Activated CD8-positive, alpha-beta T cell treated with anti-CD3 and anti-CD28 coated beads, Interleukin-2, amount 10 ng/mL, durations not matched to agents 7 days and 5 days (primary cell): ENCODE data around the gene TSPAN13. TPM values are rescaled to one million over a fixed set of nuclear protein-coding genes. Genes with fewer than 3 reads are reported as not detected.
"Not testable (repeated sequence)": the region's sequence is repeated elsewhere in the genome, so short reads cannot be mapped to it uniquely, and the experiment has no call there.

Experiments
- ATAC-seq: fragments of 150-1000 bp; cut with Tn5 transposase; one replicate; pipeline ENCODE4 v1.10.0; 2021; ENCODE audit warnings: moderate library complexity
- CTCF ChIA-PET: fragments of 350-600 bp; sonication (Branson Sonifier 250); formaldehyde crosslinking; loops from one replicate; lab custom pipeline; 2021; ENCODE audit warnings: antibody characterized with exemption; lab: Charles Lee
- POLR2A ChIA-PET: fragments of 350-600 bp; sonication (Branson Sonifier 250); formaldehyde crosslinking; loops from one replicate; lab custom pipeline; 2021; ENCODE audit warnings: antibody characterized with exemption; lab: Charles Lee
- DNase-seq: peaks from one replicate; pipeline ENCODE4 v3.0.0-alpha.2; 2020
- H3K27ac Mint-ChIP-seq: one replicate; pipeline ENCODE4 v1.8.0; 2021; ENCODE audit warnings: mild to moderate bottlenecking, mixed read lengths
- H3K27me3 Mint-ChIP-seq: one replicate; pipeline ENCODE4 v1.8.0; 2021; ENCODE audit warnings: low read depth, mixed read lengths
- H3K36me3 Mint-ChIP-seq: one replicate; pipeline ENCODE4 v1.8.0; 2021; ENCODE audit warnings: low read depth, mixed read lengths
- H3K4me1 Mint-ChIP-seq: one replicate; pipeline ENCODE4 v1.8.0; 2021; ENCODE audit warnings: low read depth, mixed read lengths
- H3K4me3 Mint-ChIP-seq: one replicate; pipeline ENCODE4 v1.8.0; 2021; ENCODE audit warnings: mild to moderate bottlenecking, mixed read lengths
- H3K9me3 Mint-ChIP-seq: one replicate; pipeline ENCODE4 v1.8.0; 2022; ENCODE audit warnings: mixed read lengths; ENCODE audit not compliant: insufficient read depth
- total RNA-seq, 2 experiments: library from RNA; stranded (reverse); gene quantifications; one replicate each; pipeline ENCODE4 v1.2.3, GENCODE V29; 2021

The TSPAN13 gene
- total RNA-seq, 2 experiments from 2014 or later: 0.81 to 1.3 TPM

DNA sequence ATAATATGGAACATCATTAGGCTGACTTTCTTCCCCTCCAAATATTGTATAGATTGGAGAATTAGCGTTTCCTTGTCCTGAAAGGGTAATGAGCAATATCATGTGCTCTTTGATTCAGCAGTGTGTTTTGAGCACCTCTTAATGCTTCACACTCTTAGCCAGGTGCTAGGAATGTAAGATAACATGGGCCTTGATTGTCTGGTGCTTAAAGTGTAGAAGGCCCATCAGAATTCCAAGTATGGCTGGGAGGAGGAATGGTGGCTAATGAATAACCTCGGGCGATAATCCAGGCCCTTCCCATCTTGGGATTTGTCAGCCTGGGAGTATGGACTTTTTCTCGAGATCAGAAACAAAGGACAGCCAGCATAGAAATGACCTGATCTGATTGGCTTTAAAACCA lies 8.6 kb downstream of the TSPAN13 start:
- no peak for ATAC-seq
- peaks cover 7% of the 10 kb centered on the region for H3K27me3 Mint-ChIP-seq
- peaks cover 9% of the 10 kb centered on the region for H3K4me1 Mint-ChIP-seq
- POLR2A ChIA-PET: no interaction called here
- DNase-seq: no peak
- no peak overlapping the region for H3K4me3 Mint-ChIP-seq
- no peaks in the 10 kb centered on the region for H3K9me3 Mint-ChIP-seq
- no peaks in the 10 kb centered on the region for H3K36me3 Mint-ChIP-seq
- CTCF ChIA-PET: no interaction called here
- no peak overlapping the region for H3K27ac Mint-ChIP-seq

DNA sequence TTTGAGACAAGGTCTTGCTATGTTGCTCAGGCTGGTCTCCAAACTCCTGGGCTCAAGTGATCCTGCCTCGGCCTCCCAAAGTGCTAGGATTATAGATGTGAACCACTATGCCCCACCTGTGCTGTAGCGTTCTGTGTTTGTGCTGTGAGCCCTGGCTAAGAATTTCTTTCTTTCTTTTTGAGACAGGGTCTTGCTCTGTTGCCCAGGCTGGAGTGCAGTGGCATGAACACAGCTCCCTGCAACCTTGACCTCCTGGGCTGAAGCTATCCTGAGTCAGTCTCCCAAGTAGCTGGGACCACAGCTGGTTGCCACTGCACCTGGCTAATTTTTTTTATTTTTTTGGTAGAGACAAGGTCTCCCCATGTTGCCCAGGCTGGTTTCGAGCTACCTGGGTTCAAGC lies 11.4 kb downstream of the TSPAN13 start:
- ChIA-PET POLR2A (no interaction called here), CTCF (no interaction called here)
- DNase-seq (no peak), ATAC-seq (no peak)
- H3K9me3 Mint-ChIP-seq: no peaks in the 10 kb centered on the region
- H3K36me3 Mint-ChIP-seq: no peaks in the 10 kb centered on the region
- H3K4me1 Mint-ChIP-seq: no peaks in the 10 kb centered on the region
- H3K4me3 Mint-ChIP-seq: no peak overlapping the region
- H3K27me3 Mint-ChIP-seq: peaks cover 5% of the 10 kb centered on the region
- no peak overlapping the region for H3K27ac Mint-ChIP-seq

DNA sequence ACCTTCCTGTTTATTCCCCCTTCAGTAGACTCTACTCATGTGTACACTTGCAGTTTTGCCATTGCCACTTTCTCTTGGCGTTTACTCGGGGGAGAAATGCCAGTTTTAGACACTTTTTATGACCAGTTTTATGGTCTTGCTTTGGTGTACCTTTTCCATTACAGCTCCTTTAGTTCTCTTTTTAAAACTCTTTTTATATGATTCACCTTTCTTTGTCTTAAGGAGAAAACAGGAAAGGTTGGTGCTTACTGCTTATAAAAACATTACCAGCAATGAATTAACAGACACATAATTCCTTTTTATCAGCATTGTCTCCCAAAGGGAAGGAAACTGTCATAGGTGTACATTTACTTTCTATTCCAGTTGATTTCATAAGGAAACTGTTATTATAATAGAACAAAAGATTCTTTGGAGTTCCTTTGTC lies 11.9 kb downstream of the TSPAN13 start:
- Mint-ChIP-seq H3K4me1 (no peaks in the 10 kb centered on the region), H3K4me3 (no peak overlapping the region), H3K36me3 (no peaks in the 10 kb centered on the region), H3K27me3 (peaks cover 5% of the 10 kb centered on the region), H3K9me3 (no peaks in the 10 kb centered on the region), H3K27ac (no peak overlapping the region)
- ChIA-PET POLR2A (no interaction called here), CTCF (no interaction called here)
- DNase-seq: no peak
- ATAC-seq: no peak

DNA sequence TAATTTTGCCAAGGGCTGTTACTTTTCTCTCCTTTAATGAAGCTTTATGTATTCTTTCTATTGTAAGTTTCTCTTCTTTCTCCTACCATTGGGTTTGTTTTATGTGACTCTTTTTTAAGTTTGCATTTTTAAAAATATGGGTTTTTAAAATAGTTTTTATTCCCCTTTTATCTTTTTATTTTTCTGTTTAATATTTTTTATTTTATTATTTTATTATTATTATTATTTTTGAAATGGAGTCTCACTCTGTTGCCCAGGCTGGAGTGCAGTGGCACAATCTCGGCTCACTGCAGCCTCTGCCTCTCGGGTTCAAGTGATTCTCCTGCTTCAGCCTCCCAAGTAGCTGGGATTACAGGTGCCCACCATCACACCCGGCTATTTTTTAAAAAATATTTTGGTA lies 16.4 kb downstream of the TSPAN13 start:
- CTCF ChIA-PET: interaction anchor here (1.8 kb wide), 1 partner anchor 12 kb away, joined by 4 read pairs; no protein-coding TSS in a partner anchor

DNA sequence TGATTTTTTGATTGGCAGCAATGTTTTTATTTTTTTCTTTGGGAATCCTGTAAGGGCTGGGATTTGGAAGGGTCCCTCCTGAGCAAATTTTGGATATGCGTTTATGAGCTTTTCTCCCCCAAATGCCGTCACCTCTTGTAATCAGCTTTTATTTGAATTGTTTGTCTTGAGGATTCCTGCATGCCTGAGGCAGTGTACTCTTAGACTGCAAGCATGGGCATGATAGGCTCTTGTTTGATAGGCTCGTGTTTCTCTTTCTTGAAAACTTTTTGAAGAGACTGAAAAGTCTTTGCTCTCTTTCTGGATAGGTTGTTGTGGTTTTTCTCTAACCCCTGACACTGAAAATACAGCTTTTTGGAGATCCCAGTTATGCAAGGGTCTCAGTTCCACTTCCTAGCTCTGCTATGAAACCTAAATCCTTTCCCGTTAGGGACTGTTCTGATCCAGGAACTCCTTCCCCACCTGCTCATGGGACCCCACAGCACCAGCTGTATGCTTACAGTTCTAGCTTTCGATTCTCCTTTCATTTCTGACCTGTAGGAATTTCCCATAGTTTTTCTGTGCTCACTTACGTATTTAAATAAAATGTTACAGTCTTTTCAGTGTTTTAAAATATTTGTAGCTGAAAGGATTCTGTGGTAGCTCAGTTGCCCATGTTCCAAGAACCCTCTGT lies 17.2 kb downstream of the TSPAN13 start:
- no peaks in the 10 kb centered on the region for H3K9me3 Mint-ChIP-seq
- H3K4me3 Mint-ChIP-seq: no peak overlapping the region
- no peak overlapping the region for H3K27ac Mint-ChIP-seq
- DNase-seq (no peak), ATAC-seq (no peak)
- no peaks in the 10 kb centered on the region for H3K36me3 Mint-ChIP-seq
- POLR2A ChIA-PET: interaction anchor here (1.0 kb wide), 1 partner anchor 124 kb away, joined by 3 read pairs; the partner anchor contains the start of gene BZW2
- peaks cover 8% of the 10 kb centered on the region for H3K27me3 Mint-ChIP-seq
- H3K4me1 Mint-ChIP-seq: no peaks in the 10 kb centered on the region
- CTCF ChIA-PET: interaction anchor here (1.8 kb wide), 1 partner anchor 12 kb away, joined by 4 read pairs; no protein-coding TSS in a partner anchor

More for the DNA sequence above, 16.4 kb downstream of the TSPAN13 start:
- H3K4me1 Mint-ChIP-seq, ATAC-seq, H3K9me3 Mint-ChIP-seq, POLR2A ChIA-PET, H3K27ac Mint-ChIP-seq, H3K36me3 Mint-ChIP-seq, DNase-seq, H3K4me3 Mint-ChIP-seq, H3K27me3 Mint-ChIP-seq: not testable (repeated sequence)

DNA sequence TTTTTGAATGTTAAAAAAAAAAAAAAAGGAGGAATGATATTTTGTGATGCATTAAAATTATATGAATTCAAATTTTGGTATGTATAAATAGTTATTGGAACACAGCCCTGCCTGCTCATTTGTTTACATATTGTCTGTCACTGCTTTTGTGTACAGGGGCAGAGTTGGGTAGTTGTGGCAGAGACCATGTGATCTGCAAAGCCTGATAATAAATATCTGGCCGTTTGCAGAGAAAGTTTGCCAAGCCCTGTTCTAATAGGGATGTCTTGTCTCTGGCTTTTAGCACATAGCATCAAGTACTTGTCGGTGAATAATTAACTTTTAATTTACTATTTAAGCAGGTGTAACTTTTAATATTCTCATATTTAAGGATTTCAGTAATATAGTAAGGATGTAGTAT lies 19.8 kb downstream of the TSPAN13 start:
- H3K36me3 Mint-ChIP-seq: no peaks in the 10 kb centered on the region
- no peaks in the 10 kb centered on the region for H3K4me1 Mint-ChIP-seq
- H3K9me3 Mint-ChIP-seq: no peaks in the 10 kb centered on the region
- H3K27me3 Mint-ChIP-seq: peaks cover 3% of the 10 kb centered on the region
- CTCF ChIA-PET: no interaction called here
- DNase-seq (no peak), ATAC-seq (no peak)
- H3K27ac Mint-ChIP-seq: no peak overlapping the region
- H3K4me3 Mint-ChIP-seq: no peak overlapping the region
- POLR2A ChIA-PET: no interaction called here

DNA sequence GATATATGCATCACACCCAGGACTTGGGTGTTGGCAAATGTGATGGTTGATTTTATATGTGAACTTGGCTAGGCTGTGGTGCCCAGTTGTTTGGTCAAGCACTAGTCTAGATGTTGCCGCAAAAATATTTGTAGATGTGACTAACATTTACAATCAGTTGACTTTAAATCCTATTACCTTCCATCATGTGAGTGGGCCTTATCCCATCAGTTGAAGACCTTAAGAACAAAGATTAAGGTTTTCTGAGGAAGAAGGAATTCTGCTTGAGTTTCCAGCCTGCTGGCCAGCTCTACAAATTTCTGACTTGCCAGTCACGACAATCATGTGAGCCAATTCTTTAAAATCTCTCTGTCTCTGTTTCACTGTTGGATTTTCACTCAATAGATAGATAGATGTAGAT lies 20.3 kb downstream of the TSPAN13 start:
- CTCF ChIA-PET: no interaction called here
- POLR2A ChIA-PET: no interaction called here
- no peak overlapping the region for H3K4me3 Mint-ChIP-seq

DNA sequence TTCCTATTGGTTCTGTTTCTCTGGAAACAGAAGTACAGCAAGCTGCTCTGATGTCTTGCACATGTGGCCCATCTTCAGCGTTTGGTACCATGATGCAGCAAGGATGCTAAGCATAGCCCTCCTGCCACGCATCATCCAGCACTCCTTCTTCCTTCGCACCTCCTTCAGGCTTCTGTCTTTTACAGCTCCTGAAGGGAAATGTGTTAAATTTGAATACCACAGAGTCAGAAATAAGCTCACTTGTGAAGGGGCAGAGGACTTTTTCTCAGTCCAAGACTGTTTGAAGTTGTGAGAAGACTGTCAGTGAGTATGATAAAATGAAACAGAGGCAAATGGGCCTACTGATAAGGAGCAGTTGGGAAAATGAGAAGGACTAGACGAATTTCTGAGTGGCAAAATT lies 20.7 kb downstream of the TSPAN13 start:
- ATAC-seq (no peak), DNase-seq (no peak)
- H3K4me3 Mint-ChIP-seq: no peak overlapping the region
- H3K9me3 Mint-ChIP-seq: no peaks in the 10 kb centered on the region
- peaks cover 3% of the 10 kb centered on the region for H3K27me3 Mint-ChIP-seq
- H3K4me1 Mint-ChIP-seq: no peaks in the 10 kb centered on the region
- ChIA-PET CTCF (no interaction called here), POLR2A (no interaction called here)
- no peak overlapping the region for H3K27ac Mint-ChIP-seq
- no peaks in the 10 kb centered on the region for H3K36me3 Mint-ChIP-seq

More for the DNA sequence above, 20.3 kb downstream of the TSPAN13 start:
- no peak for DNase-seq
- no peaks in the 10 kb centered on the region for H3K4me1 Mint-ChIP-seq
- ATAC-seq: no peak
- no peaks in the 10 kb centered on the region for H3K9me3 Mint-ChIP-seq
- no peak overlapping the region for H3K27ac Mint-ChIP-seq
- H3K27me3 Mint-ChIP-seq: peaks cover 3% of the 10 kb centered on the region
- no peaks in the 10 kb centered on the region for H3K36me3 Mint-ChIP-seq

DNA sequence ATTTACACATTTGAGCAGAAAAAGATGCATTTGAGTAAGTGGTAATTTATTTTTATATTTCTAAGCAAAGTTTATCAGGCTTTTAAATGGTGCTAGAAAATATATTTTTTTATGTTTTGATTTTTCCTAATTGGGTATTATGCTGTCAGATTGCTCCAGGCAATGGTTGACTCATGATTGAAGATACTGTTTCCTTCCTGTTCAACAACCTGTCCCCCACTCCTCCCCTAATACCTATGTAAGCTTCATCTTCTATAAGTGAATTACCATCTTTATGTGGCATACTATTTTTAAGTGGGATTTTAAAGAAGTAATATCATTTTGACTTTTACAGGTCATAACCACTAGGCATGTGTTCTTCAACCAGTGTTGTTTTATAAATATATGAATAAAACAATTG lies 21.4 kb downstream of the TSPAN13 start:
- no peaks in the 10 kb centered on the region for H3K36me3 Mint-ChIP-seq
- peaks cover 3% of the 10 kb centered on the region for H3K27me3 Mint-ChIP-seq
- ChIA-PET POLR2A (interaction anchor here (0.6 kb wide), 1 partner anchor 525 kb away, joined by 3 read pairs; no protein-coding TSS in a partner anchor), CTCF (interaction anchor here (0.6 kb wide), 1 partner anchor 9 kb away, joined by 3 read pairs; no protein-coding TSS in a partner anchor)
- no peak for DNase-seq
- H3K4me3 Mint-ChIP-seq: no peak overlapping the region
- no peak overlapping the region for H3K27ac Mint-ChIP-seq
- no peaks in the 10 kb centered on the region for H3K9me3 Mint-ChIP-seq
- ATAC-seq: no peak
- no peaks in the 10 kb centered on the region for H3K4me1 Mint-ChIP-seq

DNA sequence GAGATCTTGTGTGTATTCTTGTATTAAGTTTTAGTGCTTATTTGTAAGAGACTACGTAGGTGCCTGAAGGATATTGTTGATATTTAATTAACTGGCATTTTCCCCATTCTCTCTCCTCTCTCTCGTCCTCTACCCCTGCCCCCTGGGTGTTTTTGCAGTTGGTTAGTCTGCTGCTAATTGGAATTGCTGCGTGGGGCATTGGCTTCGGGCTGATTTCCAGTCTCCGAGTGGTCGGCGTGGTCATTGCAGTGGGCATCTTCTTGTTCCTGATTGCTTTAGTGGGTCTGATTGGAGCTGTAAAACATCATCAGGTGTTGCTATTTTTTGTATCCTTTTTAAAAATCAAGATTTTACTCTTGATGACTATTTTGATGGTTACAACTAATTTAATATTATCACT lies 22.5 kb downstream of the TSPAN13 start:
- peaks cover 4% of the 10 kb centered on the region for H3K4me1 Mint-ChIP-seq
- CTCF ChIA-PET: no interaction called here
- ATAC-seq (no peak), DNase-seq (no peak)
- H3K27me3 Mint-ChIP-seq: peaks cover 3% of the 10 kb centered on the region
- no peak overlapping the region for H3K27ac Mint-ChIP-seq
- POLR2A ChIA-PET: no interaction called here
- H3K4me3 Mint-ChIP-seq: no peak overlapping the region
- no peaks in the 10 kb centered on the region for H3K9me3 Mint-ChIP-seq
- no peaks in the 10 kb centered on the region for H3K36me3 Mint-ChIP-seq

DNA sequence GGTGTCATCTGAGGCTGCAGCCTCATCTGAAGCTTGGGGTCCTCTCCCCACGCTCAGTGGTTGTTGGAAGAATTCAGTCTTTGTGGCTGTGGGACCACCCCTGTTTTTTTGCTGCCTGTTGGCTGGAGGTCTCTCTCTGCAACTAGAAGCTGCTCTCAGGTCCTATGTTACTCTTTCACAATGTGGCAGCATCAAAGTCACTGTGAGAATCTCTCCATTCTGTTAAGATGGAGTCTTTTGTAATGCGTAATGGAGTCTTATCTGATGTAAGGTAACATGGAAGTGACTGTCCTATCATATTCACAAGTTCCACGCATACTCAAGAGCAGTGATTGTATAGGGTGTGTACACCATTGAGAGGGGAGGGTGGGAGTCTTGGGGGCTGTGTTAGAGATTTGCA lies 24.9 kb downstream of the TSPAN13 start:
- Mint-ChIP-seq H3K9me3 (no peaks in the 10 kb centered on the region), H3K27ac (no peak overlapping the region), H3K36me3 (no peaks in the 10 kb centered on the region), H3K4me1 (peaks cover 4% of the 10 kb centered on the region), H3K27me3 (peaks cover 2% of the 10 kb centered on the region), H3K4me3 (no peak overlapping the region)
- DNase-seq: no peak
- ChIA-PET POLR2A (no interaction called here), CTCF (no interaction called here)
- no peak for ATAC-seq

DNA sequence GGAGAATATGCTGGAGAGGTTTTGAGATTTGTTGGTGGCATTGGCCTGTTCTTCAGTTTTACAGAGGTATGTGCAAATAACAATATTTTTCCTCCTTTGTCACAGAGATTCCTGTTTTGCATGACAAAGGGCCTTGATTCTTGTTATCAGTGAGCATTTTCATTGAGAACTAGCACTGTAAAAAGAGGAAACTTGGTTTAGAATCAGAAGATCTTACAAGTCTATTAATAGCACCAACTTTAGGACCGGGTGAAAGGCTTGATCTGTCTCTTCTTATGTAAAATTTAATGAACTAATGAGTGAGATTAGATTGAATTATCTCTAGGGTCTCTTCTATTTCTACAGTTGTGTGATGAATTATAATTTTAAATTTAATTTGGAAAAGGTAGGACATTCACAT lies 25.5 kb downstream of the TSPAN13 start:
- no peak overlapping the region for H3K4me3 Mint-ChIP-seq
- POLR2A ChIA-PET: no interaction called here
- no peaks in the 10 kb centered on the region for H3K9me3 Mint-ChIP-seq
- ATAC-seq (no peak), DNase-seq (no peak)
- peaks cover 4% of the 10 kb centered on the region for H3K4me1 Mint-ChIP-seq
- H3K27me3 Mint-ChIP-seq: peaks cover 2% of the 10 kb centered on the region
- CTCF ChIA-PET: no interaction called here
- no peaks in the 10 kb centered on the region for H3K36me3 Mint-ChIP-seq
- H3K27ac Mint-ChIP-seq: no peak overlapping the region
